A549 (cell line): ENCODE data around the gene PANK2. TPM values are rescaled to one million over a fixed set of nuclear protein-coding genes. Genes with fewer than 3 reads are reported as not detected.
"Not testable (repeated sequence)": the region's sequence is repeated elsewhere in the genome, so short reads cannot be mapped to it uniquely, and the experiment has no call there.

Experiments used
- ATAC-seq, 2 experiments: fragments of 200-7000 bp in 1 of 2; fragments of >200 bp in 1 of 2; cut with Nextera tagmentation in 1 of 2; cut with Tn5 transposase in 1 of 2; 3 replicates each; pipeline versions ENCODE4 v1.8.0 to v1.9.1; 2018 to 2020; ENCODE audit warnings: mild to moderate bottlenecking in 1 of 2, moderate library complexity in 1 of 2
- CTCF ChIA-PET: fragments of 300-600 bp; sonication (Branson Sonifier 250); formaldehyde crosslinking; extraction: SDS; loops from one replicate; lab custom pipeline; 2021; ENCODE audit warnings: antibody characterized with exemption, inconsistent platforms; lab: Yijun Ruan, JAX
- POLR2A ChIA-PET: fragments of 350-600 bp; formaldehyde crosslinking; extraction: SDS; loops from one replicate; lab custom pipeline; 2021; ENCODE audit warnings: antibody characterized with exemption, inconsistent platforms; lab: Yijun Ruan, JAX
- DNase-seq, 2 experiments: peaks; one replicate each; pipeline versions ENCODE4 v3.0.0 to v3.0.0-alpha.2; 2011 to 2016; ENCODE audit warnings: low read depth in 1 of 2, low spot score in 1 of 2
- FAIRE-seq: peaks from 2 replicates; lab custom pipeline; 2011; peaks lifted over from hg19 to GRCh38; lab: Jason Lieb, UNC
- H3K27ac ChIP-seq, 2 experiments: fragments of >200 bp; sonication (Bioruptor Twin); formaldehyde crosslinking; 3 replicates each; pipeline ENCODE4 v1.5.1; 2016 to 2017
- H3K4me1 ChIP-seq: fragments of >200 bp; sonication (Bioruptor Twin); formaldehyde crosslinking; 3 replicates; pipeline ENCODE4 v1.6.1; 2016
- H3K4me2 ChIP-seq: fragments of >200 bp; sonication (Bioruptor Twin); formaldehyde crosslinking; 3 replicates; pipeline ENCODE4 v1.6.1; 2016
- H3K4me3 ChIP-seq: fragments of >200 bp; sonication (Bioruptor Twin); formaldehyde crosslinking; 3 replicates; pipeline ENCODE4 v1.5.1; 2016
- H3K9me3 ChIP-seq: fragments of >200 bp; sonication (Bioruptor Twin); formaldehyde crosslinking; 3 replicates; pipeline ENCODE4 v1.6.1; 2016
- ATOH8 ChIP-seq: fragments of 250-450 bp; sonication (Bioruptor Pico); IDR thresholded peaks from 2 replicates; pipeline ENCODE4 v1.5.0; 2020; ENCODE audit warnings: low read depth, mild to moderate bottlenecking, moderate library complexity
- BHLHE40 ChIP-seq: IDR thresholded peaks from 2 replicates; pipeline ENCODE4 v1.6.1; 2012; ENCODE audit warnings: low read depth, low read length, inconsistent platforms
- CBX8 ChIP-seq: fragments of 200-600 bp; sonication (generic); IDR thresholded peaks from 2 replicates; pipeline ENCODE4 v1.6.1; 2016
- CEBPB ChIP-seq, 2 experiments: fragments of >200 bp in 1 of 2; sonication (Bioruptor Twin) in 1 of 2; formaldehyde crosslinking in 1 of 2; IDR thresholded peaks; 2 replicates each; pipeline ENCODE4 v1.6.1; 2012 to 2016
- EHMT2 ChIP-seq: fragments of 200-600 bp; sonication (generic); IDR thresholded peaks from 2 replicates; pipeline ENCODE4 v1.6.1; 2016; ENCODE audit warnings: antibody characterized with exemption, low read depth, mild to moderate bottlenecking, moderate library complexity
- ESRRA ChIP-seq: fragments of 150-350 bp; IDR thresholded peaks from 2 replicates; pipeline ENCODE4 v1.6.1; 2014; ENCODE audit warnings: mild to moderate bottlenecking, low read length, borderline replicate concordance
- FOXS1 ChIP-seq: fragments of 250-450 bp; sonication (Bioruptor Pico); IDR thresholded peaks from 2 replicates; pipeline ENCODE4 v1.5.0; 2020; ENCODE audit warnings: mild to moderate bottlenecking, moderate library complexity
- GATA3 ChIP-seq: IDR thresholded peaks from 2 replicates; pipeline ENCODE4 v1.6.1; 2012; ENCODE audit warnings: borderline replicate concordance
- HEYL ChIP-seq: fragments of 250-450 bp; sonication (Bioruptor Pico); IDR thresholded peaks from 2 replicates; pipeline ENCODE4 v1.8.0; 2021; ENCODE audit warnings: mild to moderate bottlenecking, moderate library complexity
- HOXB5 ChIP-seq: fragments of 250-450 bp; sonication (Bioruptor Pico); IDR thresholded peaks from 2 replicates; pipeline ENCODE4 v1.5.0; 2020; ENCODE audit warnings: mild to moderate bottlenecking, moderate library complexity
- KDM1A ChIP-seq: fragments of 200-600 bp; sonication (generic); IDR thresholded peaks from 2 replicates; pipeline ENCODE4 v1.6.1; 2016; ENCODE audit warnings: low read depth, mild to moderate bottlenecking
- MAFK ChIP-seq: fragments of 450-650 bp; IDR thresholded peaks from 2 replicates; pipeline ENCODE4 v1.6.1; 2014; ENCODE audit not compliant: partially characterized antibody
- MAZ ChIP-seq: fragments of 150-350 bp; IDR thresholded peaks from 2 replicates; pipeline ENCODE4 v1.6.1; 2014; ENCODE audit warnings: antibody characterized with exemption, low read depth, low read length, borderline replicate concordance
- NFE2L2 ChIP-seq: fragments of 150-350 bp; conservative IDR thresholded peaks from 2 replicates; pipeline ENCODE4 v1.6.1; 2014; ENCODE audit warnings: low read length
- NR3C1 ChIP-seq: fragments of >200 bp; sonication (Bioruptor Twin); formaldehyde crosslinking; IDR thresholded peaks from 3 replicates; pipeline ENCODE4 v1.6.1; 2017
- POLR2AphosphoS2 ChIP-seq: conservative IDR thresholded peaks from 2 replicates; pipeline ENCODE4 v1.6.1; 2012; ENCODE audit warnings: low read length, improper control_type of control experiment, inconsistent platforms
- RAD21 ChIP-seq, 2 experiments: fragments of >200 bp in 1 of 2; sonication (Bioruptor Twin) in 1 of 2; formaldehyde crosslinking in 1 of 2; IDR thresholded peaks in 1 of 2; conservative IDR thresholded peaks in 1 of 2; 2 replicates in 1 of 2; 3 replicates in 1 of 2; pipeline ENCODE4 v1.6.1; 2012 to 2018; ENCODE audit warnings: inconsistent platforms in 1 of 2
- RARB ChIP-seq: fragments of 250-450 bp; sonication (Bioruptor Pico); IDR thresholded peaks from 2 replicates; pipeline ENCODE4 v1.8.0; 2021; ENCODE audit warnings: mild to moderate bottlenecking, moderate library complexity
- RCOR1 ChIP-seq: fragments of 150-350 bp; IDR thresholded peaks from 2 replicates; pipeline ENCODE4 v1.6.1; 2014; ENCODE audit warnings: antibody characterized with exemption, low read length, low read depth
- RFX5 ChIP-seq: fragments of 450-650 bp; IDR thresholded peaks from 2 replicates; pipeline ENCODE4 v1.7.1; 2014; ENCODE audit warnings: antibody characterized with exemption, mild to moderate bottlenecking, moderate library complexity
- RNF2 ChIP-seq: fragments of 200-600 bp; sonication (generic); IDR thresholded peaks from 2 replicates; pipeline ENCODE4 v1.6.1; 2016; ENCODE audit warnings: low read depth, mild to moderate bottlenecking, antibody characterized with exemption, moderate library complexity, borderline replicate concordance
- SMC3 ChIP-seq: fragments of >200 bp; sonication (Bioruptor Twin); formaldehyde crosslinking; IDR thresholded peaks from 3 replicates; pipeline ENCODE4 v1.6.1; 2018; ENCODE audit warnings: inconsistent platforms
- SREBF2 ChIP-seq: fragments of 450-650 bp; IDR thresholded peaks from 2 replicates; pipeline ENCODE4 v1.6.1; 2014; ENCODE audit warnings: mild to moderate bottlenecking, moderate library complexity
- TFCP2L1 ChIP-seq: fragments of 250-450 bp; sonication (Bioruptor Pico); IDR thresholded peaks from 2 replicates; pipeline ENCODE4 v1.5.0; 2021; ENCODE audit warnings: mild to moderate bottlenecking
- ZNF302 ChIP-seq: fragments of 250-450 bp; sonication (Bioruptor Pico); IDR thresholded peaks from 2 replicates; pipeline ENCODE4 v1.9.0; 2021; ENCODE audit warnings: inconsistent platforms, mild to moderate bottlenecking, moderate library complexity
- WGBS: methylation state at CpG from one replicate; pipeline ENCODE4 v1.1.6; 2017; ENCODE audit errors: missing lambda C conversion rate; 5-methylcytosine and 5-hydroxymethylcytosine counted together
- polyA plus RNA-seq, 4 experiments: library from polyadenylated mRNA; depleted of rRNA in 3 of 4; stranded (reverse); fragments of >200 nt; fragmentation: RNase III in 1 of 4; extraction: RNeasy Plus Mini Kit Qiagen cat#74134 plus additional on column Dnase treatment in 1 of 4; gene quantifications; 2 replicates in 3 of 4; 3 replicates in 1 of 4; pipeline ENCODE4 v1.2.3, GENCODE V29; 2011 to 2017
- TF ChIP-seq, protein P1 (sequence below): fragments of 150-350 bp; IDR thresholded peaks from 2 replicates; pipeline ENCODE4 v1.6.1; 2014; ENCODE audit warnings: low read depth, mild to moderate bottlenecking, low read length

PANK2 gene
- polyA plus RNA-seq, 2 of the 4 experiments (the other 2 are of a cell fraction): 44.6 to 45.9 TPM

- ATAC-seq: no peak
- ChIA-PET POLR2A (no interaction called here), CTCF (interaction anchor here (0.6 kb wide), 1 partner anchor 303 kb away, joined by 4 read pairs; no protein-coding TSS in a partner anchor)
- no peak overlapping the region for H3K4me3 ChIP-seq
- no peaks in the 10 kb centered on the region; the same call in 2 of the 3 replicates for H3K9me3 ChIP-seq
- 21% methylated on average over 1 of the region's 1 CpG for WGBS
- no peak for TF ChIP-seq POLR2AphosphoS2
- TF ChIP-seq MAFK: no peak
- TF ChIP-seq NFE2L2: no peak
- no peak for TF ChIP-seq SREBF2
- TF ChIP-seq SMC3: no peak
- TF ChIP-seq GATA3: no peak
- TF ChIP-seq ZNF302: no peak
- TF ChIP-seq RAD21 (conservative IDR thresholded peaks at IDR 0.05 in 1 of 2, IDR thresholded peaks at IDR 0.05 in 1 of 2): no peak
- no peak for TF ChIP-seq HOXB5 (CRISPR knock-in tag)
- no peak for TF ChIP-seq RNF2
- no peak for TF ChIP-seq EHMT2
- no peak for TF ChIP-seq HEYL (CRISPR knock-in tag)
- TF ChIP-seq TFCP2L1 (CRISPR knock-in tag): no peak
- no peak for DNase-seq
- no peaks in the 10 kb centered on the region for H3K4me1 ChIP-seq
- FAIRE-seq: peak; percentile 96
- H3K4me2 ChIP-seq: no peak overlapping the region
- H3K27ac ChIP-seq: no peak overlapping the region
These were observed 83.0 kb downstream of the PANK2 start for GRCh38 chr20:3972161-3972560.

- POLR2A ChIA-PET: interaction anchor here (0.6 kb wide), 1 partner anchor 8 kb away, joined by 4 read pairs; no protein-coding TSS in a partner anchor
- not testable (repeated sequence) for H3K9me3 ChIP-seq, H3K4me3 ChIP-seq, H3K4me1 ChIP-seq, DNase-seq, H3K4me2 ChIP-seq, H3K27ac ChIP-seq, FAIRE-seq, ATAC-seq
- WGBS: 94% methylated on average over 20 of the region's 20 CpGs
- CTCF ChIA-PET: interaction anchor here (0.6 kb wide), 2 partner anchors 40 to 304 kb away, joined by 3 to 4 read pairs; no protein-coding TSS in a partner anchor
These were observed 83.4 kb downstream of the PANK2 start for GRCh38 chr20:3972631-3973030.

- no peaks in the 10 kb centered on the region for H3K4me1 ChIP-seq
- no peak overlapping the region for H3K27ac ChIP-seq
- TF ChIP-seq BHLHE40 (no peak), EHMT2 (no peak), NR3C1 (no peak), ESRRA (no peak), TFCP2L1 (CRISPR knock-in tag) (no peak), FOXS1 (CRISPR knock-in tag) (no peak), CEBPB (IDR thresholded peaks at IDR 0.05) (no peak), ZNF302 (no peak), RARB (no peak)
- TF ChIP-seq, protein P1, sequence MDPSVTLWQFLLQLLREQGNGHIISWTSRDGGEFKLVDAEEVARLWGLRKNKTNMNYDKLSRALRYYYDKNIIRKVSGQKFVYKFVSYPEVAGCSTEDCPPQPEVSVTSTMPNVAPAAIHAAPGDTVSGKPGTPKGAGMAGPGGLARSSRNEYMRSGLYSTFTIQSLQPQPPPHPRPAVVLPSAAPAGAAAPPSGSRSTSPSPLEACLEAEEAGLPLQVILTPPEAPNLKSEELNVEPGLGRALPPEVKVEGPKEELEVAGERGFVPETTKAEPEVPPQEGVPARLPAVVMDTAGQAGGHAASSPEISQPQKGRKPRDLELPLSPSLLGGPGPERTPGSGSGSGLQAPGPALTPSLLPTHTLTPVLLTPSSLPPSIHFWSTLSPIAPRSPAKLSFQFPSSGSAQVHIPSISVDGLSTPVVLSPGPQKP: no peak
- no peaks in the 10 kb centered on the region; the same call in 2 of the 3 replicates for H3K9me3 ChIP-seq
- ATAC-seq (no peak), FAIRE-seq (no peak), DNase-seq (no peak)
- no peak overlapping the region for H3K4me3 ChIP-seq
- ChIA-PET POLR2A (no interaction called here), CTCF (interaction anchor here (0.6 to 1.2 kb wide), 4 partner anchors 12 to 89 kb away, joined by 3 to 6 read pairs (median 4); no protein-coding TSS in a partner anchor)
- no peak overlapping the region for H3K4me2 ChIP-seq
- WGBS: 84% methylated on average over 2 of the region's 2 CpGs
These were observed 84.5 kb downstream of the PANK2 start for GRCh38 chr20:3973705-3974104.

GRCh38 chr20:3976511-3976910, 87.3 kb downstream of the PANK2 start:
- CTCF ChIA-PET: interaction anchor here (1.7 kb wide), 1 partner anchor 19 kb away, joined by 4 read pairs; no protein-coding TSS in a partner anchor
- H3K4me1 ChIP-seq: peaks cover 19% of the 10 kb centered on the region
- DNase-seq: no peak
- H3K4me2 ChIP-seq: no peak overlapping the region
- 84% methylated on average over 2 of the region's 2 CpGs for WGBS
- POLR2A ChIA-PET: no interaction called here
- H3K9me3 ChIP-seq: no peaks in the 10 kb centered on the region; the same call in 2 of the 3 replicates
- TF ChIP-seq ZNF302 (no peak), RFX5 (no peak), CBX8 (no peak), ATOH8 (CRISPR knock-in tag) (no peak), KDM1A (no peak), MAZ (no peak), RCOR1 (no peak)
- ATAC-seq: no peak
- FAIRE-seq: peak; percentile 59
- no peak overlapping the region for H3K27ac ChIP-seq
- no peak overlapping the region for H3K4me3 ChIP-seq
